NCI-H446 treated with DMSO at 0.1 percent for 48 hours (cell line): ENCODE measurements around the gene CCNK.

Experiments used
- DNase-seq: peaks from one replicate; lab custom pipeline; 2025; lab: John Stamatoyannopoulos, UW

Gene CCNK

GRCh38 chr14:99552572-99553216 is 71.5 kb downstream of the CCNK start:
- no peak for DNase-seq

DNA sequence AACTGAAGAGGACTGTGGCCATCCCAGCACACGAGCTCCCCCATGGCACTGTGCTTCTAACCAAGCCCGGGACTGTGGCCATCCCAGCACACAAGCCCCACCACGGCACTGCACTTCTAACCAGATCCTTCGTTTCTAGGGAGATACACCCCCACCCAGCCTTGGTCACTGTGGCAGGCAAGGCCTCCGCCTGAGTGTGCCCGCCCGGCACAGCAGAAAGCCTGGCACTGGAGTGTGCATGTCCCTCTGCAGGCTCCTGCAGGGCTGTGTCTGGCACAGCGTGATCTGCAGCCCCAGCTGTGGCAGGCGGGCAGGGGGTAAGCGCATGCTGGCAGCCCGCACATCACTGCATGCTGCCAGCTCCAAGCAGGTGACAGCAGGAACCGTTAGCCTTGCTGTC is 73.0 kb downstream of the CCNK start:
- no peak for DNase-seq

DNA sequence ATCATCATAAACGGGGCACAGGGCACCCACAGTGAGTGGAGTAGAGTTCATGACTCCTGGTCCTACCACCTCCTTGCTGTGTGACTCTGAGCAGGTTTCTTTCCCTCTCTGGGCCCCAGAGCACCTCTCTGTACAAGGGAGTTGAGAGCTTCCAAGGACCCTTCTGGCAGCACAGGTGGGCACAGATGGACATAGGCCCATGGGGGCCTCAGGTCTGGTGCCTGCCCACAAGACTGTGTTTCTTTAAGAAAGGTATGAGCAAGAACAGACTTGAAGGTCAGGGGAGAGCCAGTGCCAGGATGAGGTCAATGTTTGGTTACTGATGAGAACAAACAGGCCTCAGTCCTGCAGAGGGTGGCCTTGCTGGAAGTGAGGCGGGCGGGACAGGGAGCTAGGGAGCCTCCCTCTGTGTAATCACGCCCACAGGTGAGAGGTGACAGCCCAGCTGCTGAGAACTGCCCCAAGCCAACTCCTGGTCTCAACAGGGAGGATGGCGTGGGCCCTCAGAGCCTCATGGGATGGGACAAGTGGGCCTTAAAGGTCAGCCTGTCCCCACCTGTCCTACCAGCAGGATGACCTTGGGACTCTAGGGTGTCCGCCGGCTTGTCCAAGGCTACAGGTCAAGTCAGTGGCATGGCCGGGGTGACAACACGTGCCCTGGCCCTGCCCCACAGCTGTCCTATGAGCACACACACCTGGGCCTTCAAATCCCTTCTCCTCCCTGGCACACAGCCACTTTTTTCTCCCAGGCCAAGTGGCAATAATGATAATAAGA is 73.7 kb downstream of the CCNK start:
- no peak for DNase-seq

- no peak for DNase-seq
These were observed 75.1 kb downstream of the CCNK start for GRCh38 chr14:99556134-99556791.

- DNase-seq: no peak
These were observed 78.2 kb downstream of the CCNK start for GRCh38 chr14:99559286-99559990.

- no peak for DNase-seq
These were observed 79.2 kb downstream of the CCNK start for GRCh38 chr14:99560403-99560802.

DNA sequence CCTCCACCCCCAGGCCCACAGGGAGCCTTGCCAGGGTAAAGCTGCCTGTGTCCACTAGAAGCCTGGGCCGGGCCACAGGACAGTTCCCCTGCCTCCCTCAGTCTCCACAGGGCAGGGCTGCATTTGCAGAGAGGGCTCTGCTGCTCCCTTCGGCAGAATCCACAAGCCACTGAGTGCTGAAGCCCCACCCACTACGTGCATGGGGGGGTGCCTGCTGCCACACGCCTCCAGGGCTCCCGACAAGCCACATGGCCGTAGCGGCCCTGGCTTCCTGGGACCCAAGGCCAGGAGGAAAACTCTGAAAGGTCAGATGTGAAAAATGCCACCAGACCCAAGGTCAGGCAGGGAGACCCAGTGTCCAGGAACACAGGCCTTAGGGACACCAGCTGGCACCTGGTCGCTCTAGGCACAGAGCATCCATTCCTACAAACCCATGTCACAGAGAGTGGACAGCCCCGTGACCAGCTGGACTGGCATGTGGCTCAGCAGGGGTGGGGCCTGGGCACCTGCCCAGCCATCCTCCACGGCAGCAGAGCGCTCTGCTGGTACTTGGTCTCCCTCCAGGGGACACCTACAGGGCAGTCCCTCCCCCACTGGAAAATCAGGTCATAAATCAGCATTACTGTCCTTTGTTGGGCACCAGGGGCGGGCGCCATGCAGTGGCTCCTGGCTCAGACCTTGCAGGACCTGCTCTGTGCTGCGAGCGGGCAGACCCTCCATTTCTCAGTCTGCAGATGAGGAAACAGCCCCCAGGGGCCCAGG is 79.9 kb downstream of the CCNK start:
- DNase-seq: peak; percentile 26

DNA sequence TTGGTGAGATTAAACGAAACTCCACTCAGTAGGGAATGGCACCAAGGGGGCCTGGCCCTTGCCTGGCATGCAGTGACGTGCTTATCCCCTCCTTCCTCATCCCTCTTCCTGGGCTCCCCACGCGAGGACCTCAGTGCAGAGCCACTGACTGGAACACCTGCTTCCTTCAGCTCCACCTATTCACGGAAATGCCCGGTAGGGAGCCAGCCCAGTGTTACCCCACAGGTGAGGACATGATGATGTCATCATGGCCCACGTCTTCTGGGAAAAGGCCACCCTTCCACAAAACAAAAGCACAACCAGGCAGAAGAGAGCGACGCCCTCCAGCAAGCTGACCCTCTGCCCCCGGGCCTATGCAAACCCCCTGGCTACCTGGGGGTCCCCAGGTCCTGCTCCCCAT is 80.7 kb downstream of the CCNK start:
- DNase-seq: no peak
